SK-N-SH treated with all-trans-retinoic acid at 6 μM for 48 hours (cell line): ENCODE results near the gene CPNE5.

Source experiments
- ARNTL ChIP-seq: fragments of 450-650 bp; formaldehyde crosslinking; IDR thresholded peaks from 2 replicates; pipeline ENCODE4 v1.5.0; 2020; ENCODE audit warnings: low read depth, mild to moderate bottlenecking, moderate library complexity, borderline replicate concordance
- ESRRG ChIP-seq: fragments of 250-450 bp; sonication (Bioruptor Pico); IDR thresholded peaks from 2 replicates; pipeline ENCODE4 v1.6.1; 2021; ENCODE audit warnings: mild to moderate bottlenecking
- GLIS3 ChIP-seq: fragments of 250-450 bp; sonication (Bioruptor Pico); IDR thresholded peaks from 2 replicates; pipeline ENCODE4 v1.5.0; 2020; ENCODE audit warnings: mild to moderate bottlenecking, moderate library complexity
- RARB ChIP-seq: fragments of 250-450 bp; sonication (Bioruptor Pico); IDR thresholded peaks from 2 replicates; pipeline ENCODE4 v1.8.0; 2021; ENCODE audit warnings: mild to moderate bottlenecking, moderate library complexity
- SNAI2 ChIP-seq: fragments of 250-450 bp; sonication (Bioruptor Pico); IDR thresholded peaks from 2 replicates; pipeline ENCODE4 v1.5.0; 2020; ENCODE audit warnings: mild to moderate bottlenecking, moderate library complexity
- TOX ChIP-seq: fragments of 250-450 bp; sonication (Bioruptor Pico); IDR thresholded peaks from 2 replicates; pipeline ENCODE4 v1.8.0; 2021; ENCODE audit warnings: mild to moderate bottlenecking, moderate library complexity, borderline replicate concordance
- ZC3H10 ChIP-seq: fragments of 250-450 bp; sonication (Bioruptor Pico); IDR thresholded peaks from 2 replicates; pipeline ENCODE4 v1.5.1; 2021; ENCODE audit warnings: mild to moderate bottlenecking, moderate library complexity
- ZFP3 ChIP-seq: fragments of 250-450 bp; sonication (Bioruptor Pico); IDR thresholded peaks from 2 replicates; pipeline ENCODE4 v1.5.0; 2020; ENCODE audit warnings: mild to moderate bottlenecking, moderate library complexity
- ZFP30 ChIP-seq: fragments of 450-650 bp; formaldehyde crosslinking; IDR thresholded peaks from 2 replicates; pipeline ENCODE4 v1.5.0; 2022; ENCODE audit warnings: mild to moderate bottlenecking, moderate library complexity
- ZNF565 ChIP-seq: fragments of 450-650 bp; formaldehyde crosslinking; conservative IDR thresholded peaks from 2 replicates; pipeline ENCODE4 v1.5.0; 2020; ENCODE audit warnings: low read depth, mild to moderate bottlenecking, moderate library complexity
- TF ChIP-seq, protein P1 (sequence below): fragments of 250-450 bp; sonication (Bioruptor Pico); IDR thresholded peaks from 2 replicates; pipeline ENCODE4 v1.8.0; 2020; ENCODE audit warnings: mild to moderate bottlenecking, moderate library complexity, borderline replicate concordance
- TF ChIP-seq, protein P2 (sequence below): fragments of 250-450 bp; sonication (Bioruptor Pico); IDR thresholded peaks from 2 replicates; pipeline ENCODE4 v1.5.1; 2020; ENCODE audit warnings: low read depth, mild to moderate bottlenecking, moderate library complexity
- TF ChIP-seq, protein P3 (sequence below): fragments of 250-450 bp; sonication (Bioruptor Pico); IDR thresholded peaks from 2 replicates; pipeline ENCODE4 v1.5.0; 2020; ENCODE audit warnings: mild to moderate bottlenecking, moderate library complexity

DNA sequence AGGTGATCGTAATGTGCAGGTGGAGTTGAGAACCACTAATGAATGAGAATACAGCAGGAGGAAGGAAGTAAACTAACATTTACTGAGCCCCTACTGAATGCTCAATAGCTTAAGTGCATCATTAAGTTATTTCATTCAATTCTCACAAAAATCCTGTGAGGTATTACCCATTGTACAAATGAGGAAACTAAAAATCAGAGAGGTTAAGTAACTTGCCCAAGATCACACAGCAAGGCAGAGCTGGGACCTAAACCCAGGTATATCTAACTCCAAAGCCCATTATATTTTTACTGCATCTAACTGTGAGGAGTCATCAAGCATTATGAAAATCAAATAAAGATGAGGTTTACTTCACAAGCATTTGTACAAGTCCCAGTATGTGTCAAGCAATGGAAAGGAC is 35.3 kb downstream of the CPNE5 start:
- TF ChIP-seq, protein P1, sequence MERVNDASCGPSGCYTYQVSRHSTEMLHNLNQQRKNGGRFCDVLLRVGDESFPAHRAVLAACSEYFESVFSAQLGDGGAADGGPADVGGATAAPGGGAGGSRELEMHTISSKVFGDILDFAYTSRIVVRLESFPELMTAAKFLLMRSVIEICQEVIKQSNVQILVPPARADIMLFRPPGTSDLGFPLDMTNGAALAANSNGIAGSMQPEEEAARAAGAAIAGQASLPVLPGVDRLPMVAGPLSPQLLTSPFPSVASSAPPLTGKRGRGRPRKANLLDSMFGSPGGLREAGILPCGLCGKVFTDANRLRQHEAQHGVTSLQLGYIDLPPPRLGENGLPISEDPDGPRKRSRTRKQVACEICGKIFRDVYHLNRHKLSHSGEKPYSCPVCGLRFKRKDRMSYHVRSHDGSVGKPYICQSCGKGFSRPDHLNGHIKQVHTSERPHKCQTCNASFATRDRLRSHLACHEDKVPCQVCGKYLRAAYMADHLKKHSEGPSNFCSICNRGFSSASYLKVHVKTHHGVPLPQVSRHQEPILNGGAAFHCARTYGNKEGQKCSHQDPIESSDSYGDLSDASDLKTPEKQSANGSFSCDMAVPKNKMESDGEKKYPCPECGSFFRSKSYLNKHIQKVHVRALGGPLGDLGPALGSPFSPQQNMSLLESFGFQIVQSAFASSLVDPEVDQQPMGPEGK, result no peak
- TF ChIP-seq ZFP3 (no peak), ZC3H10 (CRISPR knock-in tag) (no peak), ZFP30 (CRISPR knock-in tag) (no peak), ESRRG (CRISPR knock-in tag) (no peak), ARNTL (CRISPR knock-in tag) (no peak), RARB (CRISPR knock-in tag) (no peak), TOX (no peak), GLIS3 (CRISPR knock-in tag) (no peak), ZNF565 (no peak), SNAI2 (no peak)
- TF ChIP-seq, protein P2, sequence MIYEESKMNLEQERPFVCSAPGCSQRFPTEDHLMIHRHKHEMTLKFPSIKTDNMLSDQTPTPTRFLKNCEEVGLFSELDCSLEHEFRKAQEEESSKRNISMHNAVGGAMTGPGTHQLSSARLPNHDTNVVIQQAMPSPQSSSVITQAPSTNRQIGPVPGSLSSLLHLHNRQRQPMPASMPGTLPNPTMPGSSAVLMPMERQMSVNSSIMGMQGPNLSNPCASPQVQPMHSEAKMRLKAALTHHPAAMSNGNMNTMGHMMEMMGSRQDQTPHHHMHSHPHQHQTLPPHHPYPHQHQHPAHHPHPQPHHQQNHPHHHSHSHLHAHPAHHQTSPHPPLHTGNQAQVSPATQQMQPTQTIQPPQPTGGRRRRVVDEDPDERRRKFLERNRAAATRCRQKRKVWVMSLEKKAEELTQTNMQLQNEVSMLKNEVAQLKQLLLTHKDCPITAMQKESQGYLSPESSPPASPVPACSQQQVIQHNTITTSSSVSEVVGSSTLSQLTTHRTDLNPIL (CRISPR knock-in tag), result no peak
- TF ChIP-seq, protein P3, sequence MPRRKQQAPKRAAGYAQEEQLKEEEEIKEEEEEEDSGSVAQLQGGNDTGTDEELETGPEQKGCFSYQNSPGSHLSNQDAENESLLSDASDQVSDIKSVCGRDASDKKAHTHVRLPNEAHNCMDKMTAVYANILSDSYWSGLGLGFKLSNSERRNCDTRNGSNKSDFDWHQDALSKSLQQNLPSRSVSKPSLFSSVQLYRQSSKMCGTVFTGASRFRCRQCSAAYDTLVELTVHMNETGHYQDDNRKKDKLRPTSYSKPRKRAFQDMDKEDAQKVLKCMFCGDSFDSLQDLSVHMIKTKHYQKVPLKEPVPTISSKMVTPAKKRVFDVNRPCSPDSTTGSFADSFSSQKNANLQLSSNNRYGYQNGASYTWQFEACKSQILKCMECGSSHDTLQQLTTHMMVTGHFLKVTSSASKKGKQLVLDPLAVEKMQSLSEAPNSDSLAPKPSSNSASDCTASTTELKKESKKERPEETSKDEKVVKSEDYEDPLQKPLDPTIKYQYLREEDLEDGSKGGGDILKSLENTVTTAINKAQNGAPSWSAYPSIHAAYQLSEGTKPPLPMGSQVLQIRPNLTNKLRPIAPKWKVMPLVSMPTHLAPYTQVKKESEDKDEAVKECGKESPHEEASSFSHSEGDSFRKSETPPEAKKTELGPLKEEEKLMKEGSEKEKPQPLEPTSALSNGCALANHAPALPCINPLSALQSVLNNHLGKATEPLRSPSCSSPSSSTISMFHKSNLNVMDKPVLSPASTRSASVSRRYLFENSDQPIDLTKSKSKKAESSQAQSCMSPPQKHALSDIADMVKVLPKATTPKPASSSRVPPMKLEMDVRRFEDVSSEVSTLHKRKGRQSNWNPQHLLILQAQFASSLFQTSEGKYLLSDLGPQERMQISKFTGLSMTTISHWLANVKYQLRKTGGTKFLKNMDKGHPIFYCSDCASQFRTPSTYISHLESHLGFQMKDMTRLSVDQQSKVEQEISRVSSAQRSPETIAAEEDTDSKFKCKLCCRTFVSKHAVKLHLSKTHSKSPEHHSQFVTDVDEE, result no peak
